GF-D8 (cell line): ENCODE results near the gene CARHSP1.
"Not testable (repeated sequence)": the region's sequence is repeated elsewhere in the genome, so short reads cannot be mapped to it uniquely, and the experiment has no call there.

Experiments
- DNase-seq: peaks from one replicate; lab custom pipeline; 2025; lab: John Stamatoyannopoulos, UW

The CARHSP1 gene

GRCh38 chr16:8893426-8893825 lies 24.6 kb upstream of the CARHSP1 start:
- no peak for DNase-seq

GRCh38 chr16:8892101-8892575 lies 23.3 kb upstream of the CARHSP1 start:
- DNase-seq: no peak

DNA sequence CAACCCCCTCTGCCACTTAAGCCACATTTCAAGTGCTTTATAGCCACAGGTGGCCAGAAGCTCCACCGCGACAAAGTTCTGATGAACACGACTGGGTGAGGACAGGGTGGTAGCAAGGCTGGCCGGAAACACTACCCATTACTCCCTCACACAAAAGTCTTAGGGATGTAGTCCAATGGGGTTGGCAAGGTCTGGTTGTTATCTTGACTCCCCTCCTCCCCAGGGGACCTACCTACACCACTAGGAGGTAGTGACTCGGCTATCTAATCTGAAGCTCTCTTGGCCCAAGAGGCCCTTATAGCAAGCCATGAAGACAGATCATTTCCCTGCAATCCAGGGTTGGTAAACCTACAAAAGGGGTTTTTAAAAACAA lies 21.7 kb upstream of the CARHSP1 start:
- DNase-seq: no peak

- no peak for DNase-seq
These were observed 21.2 kb upstream of the CARHSP1 start for GRCh38 chr16:8889893-8890548.

DNA sequence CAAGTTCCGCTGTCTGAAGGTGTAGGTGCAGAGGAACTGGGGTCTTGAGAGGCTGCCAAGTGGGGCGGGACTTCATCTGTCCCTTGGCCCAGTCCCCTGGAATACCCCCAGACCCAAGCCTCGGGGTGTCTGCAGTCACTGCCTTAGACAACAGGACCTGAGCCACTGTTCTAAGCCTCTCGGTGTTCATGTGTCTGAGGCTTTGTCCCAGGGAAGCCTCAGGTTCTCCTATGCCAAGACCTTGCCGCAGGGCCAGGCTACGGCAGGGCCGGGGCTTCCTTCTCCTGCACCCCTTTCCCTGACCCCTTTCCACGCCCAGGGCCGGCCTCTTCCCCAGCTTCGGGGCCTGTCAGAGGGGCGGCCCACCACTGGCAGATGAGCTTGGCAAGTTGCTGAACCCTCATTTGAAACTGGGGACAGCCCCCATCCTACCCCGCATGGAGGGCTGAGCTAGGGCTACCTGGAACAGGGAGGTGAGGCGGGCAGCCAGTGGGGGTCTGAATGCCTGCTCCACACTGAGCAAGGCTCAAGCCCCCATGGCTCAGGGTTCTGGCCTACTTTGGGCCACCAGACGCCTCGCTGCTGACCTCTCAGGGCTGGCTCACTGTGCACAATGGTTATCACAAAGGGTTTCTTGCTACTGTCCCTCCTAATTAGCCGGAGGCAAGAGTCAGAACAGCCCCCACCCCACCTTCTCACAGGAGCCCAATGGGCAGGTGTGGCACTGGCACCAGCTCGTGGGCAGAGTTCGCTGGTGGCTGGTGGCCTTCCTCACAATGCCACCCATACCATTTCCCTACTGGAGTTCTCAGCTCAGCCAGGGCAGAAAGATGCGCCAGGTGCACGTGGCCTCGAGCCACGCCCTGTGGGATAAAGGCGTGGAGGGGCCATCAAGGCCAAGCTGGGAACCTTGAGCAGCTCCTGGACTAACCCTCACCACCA lies 20.4 kb upstream of the CARHSP1 start:
- no peak for DNase-seq

- DNase-seq: no peak
These were observed 19.2 kb upstream of the CARHSP1 start for GRCh38 chr16:8887952-8888560.

- no peak for DNase-seq
These were observed 18.6 kb upstream of the CARHSP1 start for GRCh38 chr16:8887431-8887765.

DNA sequence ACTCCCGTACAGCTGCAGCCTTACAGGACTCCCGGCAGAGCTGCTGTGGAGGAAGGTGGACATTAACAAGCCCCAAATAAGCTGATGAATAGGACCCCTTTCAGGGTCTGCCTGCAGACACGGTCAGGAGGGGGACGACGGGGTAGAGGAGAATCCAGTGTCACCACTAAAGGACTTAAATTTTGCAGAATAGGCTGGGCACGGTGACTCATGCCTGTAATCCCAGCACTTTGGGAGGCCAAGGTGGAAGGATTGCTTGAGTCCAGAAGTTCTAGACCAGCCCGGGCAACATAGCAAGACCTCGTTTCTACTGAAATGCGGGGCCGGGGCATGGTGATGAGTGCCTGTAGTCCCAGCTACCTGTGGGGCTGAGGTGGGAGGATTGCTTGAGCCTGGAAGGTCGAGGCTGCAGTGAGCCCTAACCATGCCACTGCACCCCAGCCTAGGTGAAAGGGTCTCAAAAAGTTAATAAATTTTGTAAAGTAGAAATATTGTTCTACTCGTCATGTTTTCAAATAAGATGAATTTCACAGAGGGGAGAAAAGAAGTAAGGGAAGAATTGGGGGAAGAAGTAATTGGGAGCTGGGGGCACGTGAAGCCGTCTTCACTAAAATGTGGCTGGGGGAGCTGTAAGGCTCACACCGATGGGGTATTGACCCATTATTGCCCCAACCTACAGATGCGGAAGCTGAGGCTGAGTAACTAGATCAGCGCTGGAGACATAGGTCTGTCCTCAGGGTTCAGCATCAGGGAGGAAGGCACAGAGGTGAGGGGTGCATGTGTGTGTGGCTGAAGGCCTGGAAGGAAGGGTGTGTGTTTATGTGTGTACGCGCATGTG lies 18.0 kb upstream of the CARHSP1 start:
- DNase-seq: no peak

DNA sequence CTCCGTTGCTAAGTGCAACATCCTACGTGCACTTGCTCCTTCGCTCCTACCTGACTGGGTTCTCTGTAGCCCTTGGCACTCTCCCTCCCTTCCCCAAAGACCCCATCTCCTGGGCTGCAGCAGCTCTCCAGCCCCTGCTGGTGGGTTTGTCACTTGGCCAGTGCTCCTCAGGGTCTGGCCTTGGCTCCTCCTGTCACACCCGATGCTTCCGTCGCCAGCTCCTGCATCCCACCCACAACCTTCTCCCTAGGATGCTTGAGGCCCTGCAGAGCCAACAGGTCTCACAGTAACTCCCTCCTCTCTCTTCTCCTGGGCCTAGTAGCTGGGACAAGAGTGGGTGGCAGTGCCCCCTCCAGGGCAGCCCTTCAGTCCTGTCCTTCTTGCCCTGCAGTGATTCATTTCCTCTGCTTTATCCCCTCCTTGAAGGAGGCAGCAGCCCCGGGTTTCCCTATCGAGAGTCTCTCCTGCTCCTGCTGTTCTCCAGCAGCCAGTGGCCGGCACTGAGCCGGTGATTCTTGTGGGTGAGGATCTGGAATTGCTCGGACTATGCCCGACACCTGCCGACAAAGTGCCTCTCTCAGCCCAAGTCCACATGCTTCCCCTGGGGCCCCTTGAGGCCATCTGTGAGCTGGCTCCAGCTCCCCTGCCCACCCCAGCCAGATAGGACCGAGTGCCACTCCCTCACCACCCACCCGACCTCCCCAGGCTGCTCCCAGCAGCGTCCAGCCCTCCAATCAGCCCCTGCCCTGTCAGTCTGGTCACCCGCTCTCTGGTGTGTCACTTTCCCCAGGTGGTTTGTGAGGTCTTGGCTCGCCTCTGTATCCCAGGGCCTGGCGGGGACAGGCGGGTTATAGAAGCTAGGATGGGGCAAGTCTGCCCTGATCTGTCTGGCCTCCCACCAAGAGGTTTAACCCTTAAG lies 17.1 kb upstream of the CARHSP1 start:
- no peak for DNase-seq

- no peak for DNase-seq
These were observed 14.0 kb upstream of the CARHSP1 start for GRCh38 chr16:8882725-8883377.

- no peak for DNase-seq
These were observed 13.3 kb upstream of the CARHSP1 start, which contains the start of gene LITAFD for GRCh38 chr16:8882041-8882617. LITAFD (plus strand) TSS chr16:8882351; CDS start chr16:8884356, 2,005 bp downstream.

GRCh38 chr16:8880839-8881510 lies 12.2 kb upstream of the CARHSP1 start:
- no peak for DNase-seq

DNA sequence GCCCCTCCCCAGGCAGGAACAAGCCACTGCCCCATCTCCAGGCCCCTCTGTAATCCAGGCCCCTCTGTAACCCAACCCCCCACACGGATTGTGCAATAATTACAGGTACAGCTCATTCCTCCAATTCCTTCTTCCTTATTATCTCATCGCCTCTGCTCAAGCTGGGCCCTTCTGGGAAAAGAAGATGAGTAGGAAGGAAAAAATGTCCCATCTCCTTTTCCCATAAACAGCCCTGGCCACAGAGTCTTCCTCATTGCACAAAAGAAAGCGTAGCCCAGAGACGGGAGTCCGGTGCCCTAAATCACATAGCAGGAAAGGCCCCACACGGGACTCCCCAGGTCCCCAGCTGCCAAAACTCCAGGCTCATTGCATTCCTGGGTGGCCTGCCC lies 9.7 kb upstream of the CARHSP1 start:
- no peak for DNase-seq

GRCh38 chr16:8877894-8878522 lies 9.2 kb upstream of the CARHSP1 start:
- DNase-seq: no peak

DNA sequence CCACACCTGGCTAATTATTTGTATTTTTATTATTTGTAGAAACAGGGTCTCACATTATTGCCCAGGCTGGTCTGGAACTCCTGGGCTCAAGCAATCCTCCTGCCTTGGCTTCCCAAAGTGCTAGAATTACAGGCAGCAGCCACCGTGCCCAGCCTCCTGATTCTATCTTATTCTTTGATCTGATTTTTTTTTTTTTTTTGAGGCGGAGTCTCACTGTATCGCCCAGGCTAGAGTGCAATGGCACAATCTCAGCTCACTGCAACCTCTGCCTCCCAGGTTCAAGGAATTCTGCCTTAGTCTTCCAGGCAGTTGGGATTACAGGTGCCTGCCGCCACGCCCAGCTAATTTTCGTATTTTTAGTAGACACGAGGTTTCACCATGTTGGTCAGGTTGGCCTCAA lies 6.5 kb upstream of the CARHSP1 start:
- not testable (repeated sequence) for DNase-seq

- no peak for DNase-seq
These were observed 5.6 kb upstream of the CARHSP1 start for GRCh38 chr16:8874388-8874787.

GRCh38 chr16:8873866-8874195 lies 5.0 kb upstream of the CARHSP1 start:
- DNase-seq: not testable (repeated sequence)

DNA sequence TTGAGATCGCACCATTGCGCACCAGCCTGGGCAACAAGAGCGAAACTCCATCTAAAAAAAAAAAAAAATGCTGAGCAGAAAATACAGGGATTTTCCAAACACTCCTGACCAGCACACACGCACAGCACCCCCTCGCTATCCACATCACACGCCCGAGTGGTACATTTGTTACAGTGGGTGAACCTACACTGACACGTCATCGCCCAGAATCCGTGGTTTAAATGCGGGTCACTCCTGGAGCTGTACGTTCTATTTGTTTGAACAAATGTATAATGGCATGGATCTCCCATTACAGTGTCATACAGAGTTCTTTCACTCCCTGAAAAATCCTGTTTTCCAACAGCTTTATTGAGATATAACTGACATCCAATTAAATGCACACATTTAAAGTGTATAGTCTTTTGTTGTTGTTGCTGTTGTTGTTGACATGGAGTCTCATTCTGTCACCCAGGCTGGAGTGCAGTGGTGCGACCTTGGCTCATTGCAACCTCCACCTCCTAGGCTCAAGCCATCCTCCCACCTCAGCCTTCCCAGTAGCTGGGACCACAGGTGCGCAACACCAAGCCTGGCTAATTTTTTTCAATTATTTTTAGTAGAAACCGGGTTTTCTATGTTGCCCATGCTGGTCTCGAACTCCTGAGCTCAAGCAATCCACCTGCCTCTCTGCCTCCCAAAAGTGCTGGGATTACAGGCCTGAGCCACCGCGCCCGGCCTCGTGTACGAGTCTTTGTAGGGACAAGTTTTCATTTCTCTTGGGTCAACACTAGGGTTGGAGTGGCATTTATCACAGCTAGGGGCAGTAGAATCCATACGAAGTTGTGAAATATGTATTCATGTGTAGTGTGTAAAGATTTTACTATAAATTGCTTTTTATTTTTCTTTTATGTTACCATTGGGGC lies 4.4 kb upstream of the CARHSP1 start:
- DNase-seq: no peak
